ENCODE measurements around the gene ABHD15. TPM values are rescaled to one million over a fixed set of nuclear protein-coding genes. Genes with fewer than 3 reads are reported as not detected.
A peak's percentile ranks its signal among the peaks of the same experiment; 100 is the strongest.

Gene ABHD15
- total and polyA plus RNA-seq, 10 donors: 5.7 to 23.8 (median 13.6) TPM

- intact Hi-C loops (cut with DNase I; ENCODE audit: low total_unique reads): no loop called here
- Histone ChIP-seq H3K27me3 (replicated peaks in 1 of 7) (peaks cover 0 to 24% (median 5%) of the 10 kb centered on the region in 7 donors), H3K4me3 (no peak overlapping the region), H3K4me1 (peaks cover 14 to 28% (median 23%) of the 10 kb centered on the region in 6 donors), H3K36me3 (no peaks in the 10 kb centered on the region), H3K9me3 (no peaks in the 10 kb centered on the region), H3K27ac (no peak overlapping the region)
- peak; percentile 33 for DNase-seq
- 64 to 84% (median 81%) methylated on average over 5 to 9 of the region's 9 CpGs for WGBS, 5 donors
- no peak for TF ChIP-seq POLR2A (IDR thresholded peaks at IDR 0.05)
- TF ChIP-seq CTCF (IDR thresholded peaks at IDR 0.05 in 8 of 11, conservative IDR thresholded peaks at IDR 0.05 in 3 of 11): no peak
- no peak for TF ChIP-seq POLR2AphosphoS5 (IDR thresholded peaks at IDR 0.05)
Observed at GRCh38 chr17:29596811-29597210, 30.0 kb upstream of the ABHD15 start.

DNA sequence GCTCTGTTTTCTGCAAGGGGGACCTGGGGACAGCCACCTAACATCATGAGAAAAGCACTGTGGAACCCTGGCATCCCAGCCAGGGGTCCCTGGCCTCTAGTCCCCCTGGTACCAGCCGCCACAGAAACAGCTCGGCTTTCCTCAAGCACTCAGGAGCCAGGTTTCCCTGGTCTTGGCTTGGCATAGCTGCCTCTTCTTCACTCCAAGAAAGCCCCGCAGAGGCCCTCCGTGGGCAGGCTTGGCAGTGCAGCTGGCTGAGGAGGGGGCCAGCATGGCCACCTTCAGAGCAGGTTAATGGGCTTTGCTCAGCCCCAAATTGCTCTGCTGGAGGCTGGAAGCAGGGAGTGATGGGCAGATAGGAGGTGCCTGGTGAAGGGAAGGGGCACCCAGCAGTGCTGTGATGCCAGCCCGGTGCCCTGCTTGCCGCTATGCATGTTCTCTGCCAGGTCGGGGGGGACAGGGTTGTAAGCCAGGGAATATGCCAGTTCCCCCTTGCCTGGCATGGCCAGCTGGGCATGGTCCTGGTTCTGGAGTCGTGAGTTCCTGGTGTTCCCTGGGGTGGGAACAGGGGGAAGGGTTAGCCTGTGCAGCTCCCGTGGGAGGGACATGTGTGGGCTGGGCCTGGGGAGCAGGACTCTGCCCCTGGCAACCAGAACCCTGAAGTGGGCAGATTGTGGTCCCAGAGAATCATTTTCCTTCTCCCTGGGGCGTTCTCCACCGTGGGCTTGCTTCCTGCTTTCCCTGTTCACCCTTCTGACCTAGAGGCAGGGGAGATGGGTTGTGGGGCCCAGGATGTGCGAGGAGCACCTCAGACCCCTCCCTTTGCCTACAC, 29.3 kb upstream of the ABHD15 start:
- Histone ChIP-seq H3K27ac (no peak overlapping the region), H3K4me1 (peaks cover 21 to 35% (median 29%) of the 10 kb centered on the region in 6 donors), H3K4me3 (no peak overlapping the region), H3K27me3 (replicated peaks in 1 of 7) (peaks cover 0 to 31% (median 5%) of the 10 kb centered on the region in 7 donors), H3K9me3 (no peaks in the 10 kb centered on the region), H3K36me3 (no peaks in the 10 kb centered on the region)
- TF ChIP-seq POLR2A (IDR thresholded peaks at IDR 0.05): no peak
- no peak for TF ChIP-seq CTCF (IDR thresholded peaks at IDR 0.05 in 8 of 11, conservative IDR thresholded peaks at IDR 0.05 in 3 of 11)
- TF ChIP-seq POLR2AphosphoS5 (IDR thresholded peaks at IDR 0.05): no peak
- WGBS, 5 donors: 86 to 89% (median 88%) methylated on average over 9 to 12 of the region's 12 CpGs
- intact Hi-C loops (cut with DNase I; ENCODE audit: low total_unique reads): no loop called here
- peak; percentile 58 for DNase-seq

GRCh38 chr17:29595107-29595942, 28.5 kb upstream of the ABHD15 start:
- intact Hi-C loops (cut with DNase I; ENCODE audit: low total_unique reads): no loop called here
- no peak for DNase-seq

More at GRCh38 chr17:29595107-29595942, 28.5 kb upstream of the ABHD15 start:
- Histone ChIP-seq H3K9me3 (no peaks in the 10 kb centered on the region), H3K27me3 (replicated peaks in 1 of 7) (peaks cover 0 to 36% (median 5%) of the 10 kb centered on the region in 7 donors), H3K27ac (no peak overlapping the region), H3K4me1 (peaks cover 29 to 43% (median 37%) of the 10 kb centered on the region in 6 donors), H3K36me3 (no peaks in the 10 kb centered on the region), H3K4me3 (no peak overlapping the region)
- WGBS, 5 donors: 82 to 94% (median 87%) methylated on average over 5 to 7 of the region's 7 CpGs
- TF ChIP-seq POLR2A (IDR thresholded peaks at IDR 0.05) (no peak), CTCF (IDR thresholded peaks at IDR 0.05 in 8 of 11, conservative IDR thresholded peaks at IDR 0.05 in 3 of 11) (no peak), POLR2AphosphoS5 (IDR thresholded peaks at IDR 0.05) (no peak)

All from spleen (tissue), 11 donors.